LNCAP (cell line): ENCODE results near the gene TERC.

Experiments
- CTCF ChIP-seq: fragments of 450-650 bp; IDR thresholded peaks from 2 replicates; pipeline ENCODE4 v1.5.1; 2017; ENCODE audit warnings: mild to moderate bottlenecking

The TERC gene

GRCh38 chr3:169769287-169770181, 4.7 kb upstream of the TERC start, which contains the start of gene ACTRT3:
Gene ACTRT3, minus strand, starts transcription at chr3:169769561. Its CDS starts 41 bp downstream, at chr3:169769520.
- no peak for TF ChIP-seq CTCF

- TF ChIP-seq CTCF, result no peak
Measured at GRCh38 chr3:169764312-169764881, 463 bp downstream of the TERC start.

DNA sequence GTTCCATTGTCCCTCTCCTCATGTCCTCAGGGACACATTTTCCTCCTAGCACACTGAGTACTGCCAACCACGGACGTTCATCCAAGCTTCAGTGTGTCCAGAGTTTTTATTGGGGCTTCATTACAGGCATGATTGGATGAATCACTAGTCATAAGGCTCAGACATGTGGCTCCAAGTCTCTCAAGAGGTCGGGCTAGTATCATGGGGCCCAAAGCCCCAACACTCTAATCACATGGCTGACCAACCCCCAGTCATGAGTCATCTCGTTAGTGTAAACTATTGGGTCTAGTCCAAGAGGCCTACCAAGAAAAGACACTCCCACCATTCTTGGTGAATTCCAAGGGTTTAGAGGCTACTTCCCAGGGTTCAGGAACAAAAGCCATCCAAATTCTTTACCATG, 4.4 kb downstream of the TERC start:
- no peak for TF ChIP-seq CTCF

DNA sequence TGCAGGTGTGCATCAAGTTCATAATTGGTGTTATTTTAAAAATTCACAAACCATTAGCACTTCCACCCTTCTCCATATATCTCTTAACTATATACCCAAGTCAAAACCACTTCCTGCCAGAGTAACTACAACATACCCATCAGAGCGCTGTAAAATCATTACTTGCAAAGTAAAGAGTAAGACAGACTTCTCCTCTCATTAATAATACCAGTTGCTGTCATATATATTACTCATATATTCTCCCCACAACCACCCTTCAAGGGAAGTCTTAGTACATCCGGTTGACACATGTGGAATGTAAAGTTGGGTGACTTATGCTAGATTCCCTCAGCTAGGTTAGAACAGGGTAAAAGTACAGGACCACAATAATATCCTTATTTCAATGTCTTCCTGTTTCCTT, 5.6 kb downstream of the TERC start:
- TF ChIP-seq CTCF, result no peak

GRCh38 chr3:169758359-169758994, 6.4 kb downstream of the TERC start:
- no peak for TF ChIP-seq CTCF

DNA sequence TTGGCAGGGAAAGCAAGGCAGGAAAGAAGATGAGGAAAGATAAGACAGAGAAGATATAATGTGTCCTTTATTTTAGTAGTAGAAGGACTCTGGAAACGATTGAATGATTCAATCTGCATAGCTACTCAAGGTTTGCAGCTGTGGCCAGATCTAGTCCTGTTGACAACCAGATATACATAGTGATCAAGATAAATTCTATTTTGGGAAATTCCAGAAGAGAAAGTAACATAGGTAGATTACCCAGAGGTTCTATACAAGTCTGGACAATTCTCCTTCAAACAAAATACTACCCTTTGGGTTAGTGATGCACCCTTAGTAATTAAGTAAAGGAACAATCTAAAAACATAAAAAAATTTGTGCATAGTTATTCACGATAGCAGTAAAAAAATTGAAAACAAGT, 9.4 kb downstream of the TERC start:
- TF ChIP-seq CTCF, result no peak

DNA sequence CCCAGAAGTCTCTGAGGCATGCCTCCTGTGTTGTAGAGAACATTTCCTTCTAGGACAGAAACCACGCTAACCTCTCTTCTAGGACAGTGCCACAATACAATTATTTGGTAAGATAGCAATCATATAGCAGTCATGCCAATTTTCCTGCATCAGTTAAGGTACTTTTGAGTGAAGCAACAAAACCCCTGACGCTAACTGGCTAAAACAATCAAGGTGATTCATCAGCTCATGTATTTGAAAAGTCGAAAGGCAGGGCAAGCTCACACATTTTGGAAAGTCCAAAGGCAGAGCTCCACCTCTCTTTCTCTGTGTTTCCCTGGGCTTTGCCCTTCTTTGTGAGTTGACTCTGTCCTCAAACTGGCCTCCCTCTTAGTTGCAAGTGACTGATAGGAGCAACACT, 10.1 kb downstream of the TERC start:
- TF ChIP-seq CTCF, result no peak
